Nephron progenitor cell (in vitro differentiated cells): ENCODE results near the gene CATSPERD.
A peak's percentile ranks its signal among the peaks of the same experiment; 100 is the strongest.

Source experiments
- DNase-seq: peaks from one replicate; pipeline ENCODE4 v3.0.0; 2021
- H3K27ac Mint-ChIP-seq: 2 replicates; pipeline ENCODE4 v1.8.0; 2021; ENCODE audit warnings: mild to moderate bottlenecking, moderate library complexity, mixed read lengths
- H3K27me3 Mint-ChIP-seq: 2 replicates; pipeline ENCODE4 v1.8.0; 2021; ENCODE audit warnings: mild to moderate bottlenecking, low read depth, mixed read lengths; ENCODE audit not compliant: poor library complexity
- H3K36me3 Mint-ChIP-seq: 2 replicates; pipeline ENCODE4 v1.8.0; 2021; ENCODE audit warnings: low read depth, mixed read lengths
- H3K4me1 Mint-ChIP-seq: 2 replicates; pipeline ENCODE4 v1.8.0; 2021; ENCODE audit warnings: mixed read lengths
- H3K4me3 Mint-ChIP-seq: 2 replicates; pipeline ENCODE4 v1.8.0; 2021; ENCODE audit warnings: mild to moderate bottlenecking, moderate library complexity, mixed read lengths
- H3K9me3 Mint-ChIP-seq: 2 replicates; pipeline ENCODE4 v1.8.0; 2021; ENCODE audit warnings: mild to moderate bottlenecking, moderate library complexity, mixed read lengths
- TF ChIP-seq, protein P1 (sequence below): fragments of 200-600 bp; sonication (generic); IDR thresholded peaks from 2 replicates; pipeline ENCODE4 v1.5.0; 2021; ENCODE audit warnings: antibody characterized with exemption

Gene CATSPERD

DNA sequence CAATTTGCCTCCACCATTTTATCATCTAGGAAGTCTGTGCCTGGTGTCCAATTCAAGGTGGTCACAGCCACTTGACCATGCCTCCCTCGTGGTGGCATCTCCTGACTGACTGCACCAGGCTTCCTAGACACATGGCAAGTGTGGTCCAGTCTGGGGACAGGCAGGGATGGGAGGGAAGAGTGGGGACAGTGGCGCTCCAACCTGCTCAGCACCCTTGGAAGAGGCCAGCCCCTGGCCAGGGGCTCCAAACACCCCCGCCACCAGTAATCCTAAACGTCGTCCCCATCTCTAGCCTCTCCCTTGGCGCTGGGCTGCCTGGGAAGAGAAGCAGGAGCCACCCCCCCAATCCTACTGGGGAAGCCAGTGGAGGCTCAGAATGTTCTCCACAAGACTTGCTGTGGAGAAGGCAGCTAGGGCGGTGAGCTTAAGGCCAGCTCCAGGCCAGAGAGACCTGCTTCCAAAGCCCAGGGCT lies 27.7 kb upstream of the CATSPERD start:
- no peak for DNase-seq
- Mint-ChIP-seq H3K27me3 (peaks cover 3% of the 10 kb centered on the region), H3K9me3 (peaks cover 3% of the 10 kb centered on the region), H3K4me1 (peaks cover 16% of the 10 kb centered on the region), H3K27ac (peak overlapping the region; percentile 96), H3K4me3 (peak overlapping the region; percentile 100), H3K36me3 (peaks cover 10% of the 10 kb centered on the region)
- TF ChIP-seq, protein P1, sequence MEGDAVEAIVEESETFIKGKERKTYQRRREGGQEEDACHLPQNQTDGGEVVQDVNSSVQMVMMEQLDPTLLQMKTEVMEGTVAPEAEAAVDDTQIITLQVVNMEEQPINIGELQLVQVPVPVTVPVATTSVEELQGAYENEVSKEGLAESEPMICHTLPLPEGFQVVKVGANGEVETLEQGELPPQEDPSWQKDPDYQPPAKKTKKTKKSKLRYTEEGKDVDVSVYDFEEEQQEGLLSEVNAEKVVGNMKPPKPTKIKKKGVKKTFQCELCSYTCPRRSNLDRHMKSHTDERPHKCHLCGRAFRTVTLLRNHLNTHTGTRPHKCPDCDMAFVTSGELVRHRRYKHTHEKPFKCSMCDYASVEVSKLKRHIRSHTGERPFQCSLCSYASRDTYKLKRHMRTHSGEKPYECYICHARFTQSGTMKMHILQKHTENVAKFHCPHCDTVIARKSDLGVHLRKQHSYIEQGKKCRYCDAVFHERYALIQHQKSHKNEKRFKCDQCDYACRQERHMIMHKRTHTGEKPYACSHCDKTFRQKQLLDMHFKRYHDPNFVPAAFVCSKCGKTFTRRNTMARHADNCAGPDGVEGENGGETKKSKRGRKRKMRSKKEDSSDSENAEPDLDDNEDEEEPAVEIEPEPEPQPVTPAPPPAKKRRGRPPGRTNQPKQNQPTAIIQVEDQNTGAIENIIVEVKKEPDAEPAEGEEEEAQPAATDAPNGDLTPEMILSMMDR, result no peak

DNA sequence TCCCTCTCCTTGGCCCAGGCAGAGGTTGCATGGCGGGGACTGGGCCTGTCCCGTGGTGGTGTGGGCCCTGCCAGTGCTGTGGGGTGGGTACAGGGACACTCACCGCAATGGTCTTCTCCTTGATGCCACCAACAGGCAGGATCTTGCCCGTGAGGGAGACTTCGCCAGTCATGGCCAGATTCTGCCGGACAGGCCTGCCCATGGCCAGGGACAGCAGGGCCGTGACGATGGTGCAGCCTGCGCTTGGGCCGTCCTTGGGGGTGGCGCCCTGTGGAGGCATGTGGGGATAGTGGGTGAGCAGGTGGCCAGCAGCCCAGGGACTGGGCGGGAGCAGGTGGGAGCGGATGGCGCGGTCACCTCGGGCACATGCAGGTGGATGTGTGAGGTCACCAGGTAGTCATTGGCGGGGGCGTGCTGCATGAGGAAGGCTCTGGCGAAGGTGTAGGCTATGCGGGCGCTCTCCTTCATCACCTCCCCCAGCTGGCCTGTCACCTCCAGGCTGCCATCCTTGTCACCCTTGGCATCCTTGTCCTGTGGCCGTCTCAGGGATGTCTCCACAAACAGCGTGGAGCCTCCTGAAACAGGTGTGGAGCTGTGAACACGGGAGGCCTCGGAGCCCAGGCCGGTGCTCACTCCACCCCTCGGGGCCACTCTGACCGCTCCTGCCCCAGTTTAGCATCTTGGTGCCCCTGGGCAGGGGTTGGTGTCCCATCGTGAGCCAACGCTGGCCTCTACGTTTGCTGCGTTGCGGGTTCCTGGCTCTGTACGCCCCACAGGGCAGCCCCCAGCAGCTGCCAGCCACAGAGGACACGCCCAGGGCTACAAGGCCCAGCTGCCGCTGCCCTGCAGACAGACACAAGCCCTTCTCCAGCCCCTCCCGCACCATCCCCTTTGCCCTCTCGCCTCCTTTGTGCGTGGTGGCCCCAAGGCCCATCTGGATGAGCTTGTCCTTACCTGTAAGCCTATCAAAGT lies 27.0 kb upstream of the CATSPERD start:
- no peak for DNase-seq
- H3K27ac Mint-ChIP-seq, result peak overlapping the region; percentile 22
- H3K36me3 Mint-ChIP-seq, result peaks cover 5% of the 10 kb centered on the region
- no peaks in the 10 kb centered on the region for H3K9me3 Mint-ChIP-seq
- no peak overlapping the region for H3K4me3 Mint-ChIP-seq
- H3K4me1 Mint-ChIP-seq, result peaks cover 16% of the 10 kb centered on the region
- TF ChIP-seq, protein P1, result no peak
- peaks cover 3% of the 10 kb centered on the region for H3K27me3 Mint-ChIP-seq

DNA sequence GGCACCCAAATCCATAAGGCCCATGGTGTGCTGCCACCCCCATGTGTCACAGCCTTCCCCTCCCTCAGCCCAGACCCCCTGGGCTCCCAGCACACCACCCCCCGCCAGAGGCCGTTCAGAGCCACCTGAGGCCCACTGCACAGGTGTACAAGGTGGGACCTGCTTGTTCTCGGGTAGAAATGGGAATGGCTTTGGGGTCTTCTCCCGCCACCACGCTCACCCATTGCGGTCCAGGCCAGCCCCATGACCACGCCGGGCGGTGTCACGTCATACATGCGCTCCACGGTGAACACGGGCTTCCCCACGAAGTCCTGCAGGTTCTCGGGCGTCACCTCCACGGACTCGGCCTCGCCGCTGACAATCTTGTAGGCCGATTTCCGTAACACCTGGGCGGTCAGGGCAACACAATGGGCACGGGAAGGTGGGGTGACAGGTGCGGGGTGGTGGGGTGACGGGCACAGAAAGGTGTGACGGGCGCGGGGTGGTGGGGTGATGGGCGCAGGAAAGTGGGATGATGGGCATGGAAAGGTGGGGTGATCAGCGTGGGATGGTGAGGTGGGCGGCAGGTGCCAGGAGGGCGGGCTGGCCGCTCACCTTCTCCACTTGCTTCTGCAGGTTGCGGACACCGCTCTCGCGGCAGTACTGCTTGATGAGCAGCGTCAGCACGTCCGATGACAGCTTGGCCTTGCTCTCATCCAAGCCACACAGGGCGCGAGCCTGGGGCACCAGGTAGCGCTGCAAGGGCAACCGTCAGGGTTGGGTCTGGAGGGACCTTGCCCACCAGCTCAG lies 26.1 kb upstream of the CATSPERD start:
- peaks cover 16% of the 10 kb centered on the region for H3K4me1 Mint-ChIP-seq
- H3K4me3 Mint-ChIP-seq, result no peak overlapping the region
- H3K27ac Mint-ChIP-seq, result no peak overlapping the region
- H3K9me3 Mint-ChIP-seq, result no peaks in the 10 kb centered on the region
- H3K36me3 Mint-ChIP-seq, result peaks cover 12% of the 10 kb centered on the region
- TF ChIP-seq, protein P1, result no peak
- H3K27me3 Mint-ChIP-seq, result peaks cover 3% of the 10 kb centered on the region
- DNase-seq, result no peak

DNA sequence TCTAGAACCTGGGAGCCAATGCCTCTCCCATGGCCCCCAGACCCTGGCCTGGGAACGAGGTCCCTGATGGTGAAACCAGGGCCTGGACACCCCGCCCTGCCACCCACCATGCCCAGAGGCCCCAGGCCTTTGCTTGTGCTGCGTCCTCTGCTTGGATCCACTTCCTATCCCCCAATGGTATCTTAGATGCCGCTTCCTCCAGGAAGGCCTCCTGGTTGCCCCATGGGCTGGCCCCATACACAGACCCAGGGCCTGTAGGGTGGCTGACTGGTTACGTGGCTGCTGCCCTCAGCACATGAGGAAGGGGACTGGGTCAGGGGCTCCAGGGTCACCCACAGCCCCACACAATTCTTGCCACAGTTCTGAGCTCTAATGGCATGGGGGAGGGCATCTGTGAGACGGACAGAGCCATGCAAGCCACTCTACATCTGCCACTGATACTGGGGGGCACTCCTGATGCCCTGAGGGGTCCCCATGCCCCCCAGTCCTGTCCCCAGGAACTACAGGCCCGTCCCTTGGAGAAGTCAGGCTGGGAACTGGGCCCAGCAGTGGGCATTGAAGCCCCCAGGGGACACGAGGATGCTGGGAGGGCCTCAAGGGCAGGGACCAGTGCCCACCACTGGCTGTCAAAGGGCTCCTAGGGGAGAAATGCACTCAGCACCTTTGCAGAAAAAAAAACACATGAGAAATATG lies 25.3 kb upstream of the CATSPERD start:
- H3K4me1 Mint-ChIP-seq, result peaks cover 16% of the 10 kb centered on the region
- H3K27me3 Mint-ChIP-seq, result peaks cover 3% of the 10 kb centered on the region
- DNase-seq, result no peak
- no peaks in the 10 kb centered on the region for H3K9me3 Mint-ChIP-seq
- TF ChIP-seq, protein P1, result no peak
- no peak overlapping the region for H3K27ac Mint-ChIP-seq
- no peak overlapping the region for H3K4me3 Mint-ChIP-seq
- peaks cover 16% of the 10 kb centered on the region for H3K36me3 Mint-ChIP-seq

DNA sequence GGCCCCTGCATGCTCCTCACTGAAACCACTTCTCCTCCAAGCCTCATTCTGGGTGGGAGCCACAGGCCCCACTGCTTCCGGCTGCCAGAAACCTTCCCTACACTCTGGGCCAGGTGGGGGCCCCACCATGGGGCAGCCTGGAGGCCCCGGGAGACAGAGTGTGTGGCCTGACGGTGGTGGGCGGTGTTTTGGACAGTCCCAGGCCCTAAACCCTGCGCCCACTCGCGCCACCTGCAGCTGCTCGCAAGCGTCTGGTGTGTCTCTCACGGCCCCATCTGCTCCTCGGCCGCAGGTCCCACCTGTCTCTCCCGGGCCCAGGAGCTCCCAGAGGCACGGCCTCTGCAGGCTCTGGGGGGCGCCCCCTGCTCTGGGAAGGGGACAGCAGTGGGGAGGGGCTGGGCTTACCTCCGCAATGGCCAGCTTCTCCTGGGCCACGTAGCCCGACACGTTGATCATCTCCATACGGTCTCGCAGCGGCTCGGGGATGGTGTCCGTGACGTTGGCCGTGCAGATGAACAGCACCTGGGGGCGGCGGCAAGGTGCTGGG lies 24.7 kb upstream of the CATSPERD start:
- peaks cover under 1% of the 10 kb centered on the region for H3K27me3 Mint-ChIP-seq
- H3K36me3 Mint-ChIP-seq, result peaks cover 22% of the 10 kb centered on the region
- H3K4me3 Mint-ChIP-seq, result no peak overlapping the region
- TF ChIP-seq, protein P1, result no peak
- H3K9me3 Mint-ChIP-seq, result peaks cover 2% of the 10 kb centered on the region
- H3K4me1 Mint-ChIP-seq, result peaks cover 13% of the 10 kb centered on the region
- no peak overlapping the region for H3K27ac Mint-ChIP-seq
- DNase-seq, result no peak
